ENCODE data around the gene KRT36.

Gene KRT36
- total RNA-seq: 0 reads per million in 3 experiments

GRCh38 chr17:41489531-41489930 lies at the start of gene KRT36:
Gene KRT36 (minus strand): TSS chr17:41489910. CDS start chr17:41489864, 46 bp downstream.
- DNase-seq: no peak

GRCh38 chr17:41539071-41539492 lies 49.4 kb upstream of the KRT36 start:
- DNase-seq: no peak

- DNase-seq: no peak
Measured at GRCh38 chr17:41538565-41538991, 48.9 kb upstream of the KRT36 start.

GRCh38 chr17:41537990-41538389 lies 48.3 kb upstream of the KRT36 start:
- DNase-seq: no peak

GRCh38 chr17:41537614-41537954 lies 47.9 kb upstream of the KRT36 start:
- no peak for DNase-seq

- DNase-seq: no peak
Measured at GRCh38 chr17:41536741-41537613, 47.3 kb upstream of the KRT36 start.

- no peak for DNase-seq
Measured at GRCh38 chr17:41535764-41536481, 46.2 kb upstream of the KRT36 start.

- no peak for DNase-seq
Measured at GRCh38 chr17:41534899-41535546, 45.3 kb upstream of the KRT36 start.

GRCh38 chr17:41533613-41534012 lies 43.9 kb upstream of the KRT36 start:
- DNase-seq: no peak

GRCh38 chr17:41532947-41533570 lies 43.3 kb upstream of the KRT36 start:
- DNase-seq: no peak

GRCh38 chr17:41531993-41532392 lies 42.3 kb upstream of the KRT36 start:
- DNase-seq: no peak

GRCh38 chr17:41530062-41531048 lies 40.6 kb upstream of the KRT36 start:
- DNase-seq: no peak

GRCh38 chr17:41529491-41529915 lies 39.8 kb upstream of the KRT36 start:
- no peak for DNase-seq

- DNase-seq: no peak
Measured at GRCh38 chr17:41528959-41529353, 39.2 kb upstream of the KRT36 start.

GRCh38 chr17:41527063-41528023 lies 37.6 kb upstream of the KRT36 start:
- DNase-seq: no peak

- DNase-seq: no peak
Measured at GRCh38 chr17:41524261-41524660, 34.6 kb upstream of the KRT36 start.

GRCh38 chr17:41523787-41524186 lies 34.1 kb upstream of the KRT36 start:
- no peak for DNase-seq

- DNase-seq: no peak
Measured at GRCh38 chr17:41523225-41523593, 33.5 kb upstream of the KRT36 start.

- DNase-seq: no peak
Measured at GRCh38 chr17:41522301-41523224, 32.9 kb upstream of the KRT36 start.

All from central memory CD4-positive, alpha-beta T cell (primary cell).